ENCODE measurements around the gene IRS1.

IRS1 gene

DNA sequence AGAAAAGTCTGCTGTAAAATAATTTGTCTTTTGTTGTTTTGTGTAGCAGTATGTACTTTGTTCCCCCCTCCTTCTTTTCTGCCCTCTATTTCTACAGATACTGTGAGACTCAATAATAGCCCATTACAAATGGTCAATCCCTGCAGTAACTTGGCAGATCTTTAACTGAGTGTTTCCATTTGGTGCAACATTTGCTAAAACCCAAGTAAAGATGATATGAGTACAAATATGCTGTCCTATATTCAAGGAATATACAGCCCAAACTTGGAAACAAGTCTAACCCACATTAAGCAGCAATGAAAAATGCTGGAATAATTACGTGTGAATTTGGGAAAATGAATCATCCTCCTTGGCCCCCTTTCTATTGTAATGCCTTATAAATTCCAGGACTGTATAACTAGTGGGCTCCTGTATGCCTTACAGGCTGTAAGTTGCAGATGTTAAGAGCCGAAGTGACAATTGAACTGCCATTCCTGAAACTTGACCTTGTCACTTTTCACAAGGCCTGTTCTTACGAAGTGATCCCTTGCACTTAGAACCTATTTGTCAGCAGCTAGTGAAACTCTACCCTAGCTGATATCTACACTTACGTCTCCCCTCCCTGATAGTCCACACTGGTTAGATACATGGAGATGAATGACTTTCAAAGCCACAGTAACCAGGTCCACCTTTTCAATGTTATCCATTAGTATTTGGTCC, 104.9 kb downstream of the IRS1 start:
- H3K27me3 ChIP-seq (ENCODE audit: low read depth, low read length): no peaks in the 10 kb centered on the region
- no peaks in the 10 kb centered on the region for H3K36me3 ChIP-seq (ENCODE audit: control insufficient read depth in 1 of 2, insufficient read depth in 2 of 2, low read length in 2 of 2)
- no peak overlapping the region for H3K4me3 ChIP-seq (ENCODE audit: low read depth in 1 of 2, low read length in 2 of 2)
- no peaks in the 10 kb centered on the region for H3K9me3 ChIP-seq (ENCODE audit: control insufficient read depth in 1 of 2, low read length in 2 of 2)
- no peak overlapping the region for H3K27ac ChIP-seq (ENCODE audit: low read length)
- H3K4me1 ChIP-seq (ENCODE audit: control insufficient read depth in 1 of 2, insufficient read depth in 2 of 2, low read length in 2 of 2): peaks cover 0 to 17% of the 10 kb centered on the region in 2 donors

DNA sequence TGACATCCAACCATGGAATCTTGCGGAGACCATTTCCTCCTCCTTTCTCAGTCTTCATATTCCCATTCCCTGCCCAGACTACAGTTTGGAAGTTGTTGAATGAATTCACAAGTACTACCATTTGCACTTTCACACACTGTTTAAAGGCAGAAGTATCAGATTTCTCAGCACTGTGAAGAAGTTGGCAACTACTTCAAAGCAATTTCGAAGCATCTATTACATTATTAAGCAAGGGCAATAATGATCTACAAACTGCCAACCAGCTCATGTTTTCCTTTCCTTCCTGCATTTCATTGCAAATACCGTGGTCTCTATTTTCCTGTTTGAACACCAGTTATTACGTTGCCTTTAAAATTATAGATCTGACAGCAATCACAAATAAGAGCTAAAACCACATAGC, 105.5 kb downstream of the IRS1 start:
- no peaks in the 10 kb centered on the region for H3K36me3 ChIP-seq (ENCODE audit: control insufficient read depth in 1 of 2, insufficient read depth in 2 of 2, low read length in 2 of 2)
- no peak overlapping the region for H3K4me3 ChIP-seq (ENCODE audit: low read depth in 1 of 2, low read length in 2 of 2)
- no peaks in the 10 kb centered on the region for H3K9me3 ChIP-seq (ENCODE audit: control insufficient read depth in 1 of 2, low read length in 2 of 2)
- H3K27me3 ChIP-seq (ENCODE audit: low read depth, low read length): no peaks in the 10 kb centered on the region
- no peak overlapping the region for H3K27ac ChIP-seq (ENCODE audit: low read length)
- peaks cover 0 to 17% of the 10 kb centered on the region in 2 donors for H3K4me1 ChIP-seq (ENCODE audit: control insufficient read depth in 1 of 2, insufficient read depth in 2 of 2, low read length in 2 of 2)

- no peaks in the 10 kb centered on the region for H3K27me3 ChIP-seq (ENCODE audit: low read depth, low read length)
- no peak overlapping the region for H3K27ac ChIP-seq (ENCODE audit: low read length)
- no peaks in the 10 kb centered on the region for H3K9me3 ChIP-seq (ENCODE audit: control insufficient read depth in 1 of 2, low read length in 2 of 2)
- no peaks in the 10 kb centered on the region for H3K36me3 ChIP-seq (ENCODE audit: control insufficient read depth in 1 of 2, insufficient read depth in 2 of 2, low read length in 2 of 2)
- H3K4me1 ChIP-seq (ENCODE audit: control insufficient read depth in 1 of 2, insufficient read depth in 2 of 2, low read length in 2 of 2): peaks cover 0 to 17% of the 10 kb centered on the region in 2 donors
- no peak overlapping the region for H3K4me3 ChIP-seq (ENCODE audit: low read depth in 1 of 2, low read length in 2 of 2)
Observed at GRCh38 chr2:226693521-226693920, 106.1 kb downstream of the IRS1 start.

DNA sequence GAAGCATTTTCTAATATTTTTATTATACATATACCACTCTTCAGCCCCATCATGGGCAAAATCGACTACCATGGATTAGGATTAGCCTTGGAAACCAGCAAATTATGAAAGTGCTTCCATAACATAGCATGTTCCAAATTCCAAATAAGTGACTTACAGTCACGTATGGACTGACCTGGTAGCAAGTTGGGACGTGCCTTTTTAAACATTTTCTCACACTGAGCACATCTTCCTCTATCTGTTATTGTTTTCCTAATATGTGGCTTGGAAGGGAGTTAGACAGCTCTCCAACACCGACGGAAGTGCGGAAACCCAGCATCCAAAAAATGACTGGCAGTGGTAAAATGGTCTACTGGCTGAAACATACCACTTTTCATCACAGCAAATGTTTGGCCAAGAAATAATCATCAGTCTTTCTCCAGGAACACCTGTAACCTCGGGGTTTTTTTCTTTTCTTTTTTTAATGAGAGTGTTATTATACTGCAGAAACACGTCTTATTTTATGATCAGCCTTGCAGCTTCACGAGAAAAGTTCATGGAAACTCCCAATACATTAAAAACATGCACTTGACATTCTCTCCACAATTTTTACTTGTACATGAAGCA, 107.0 kb downstream of the IRS1 start:
- Histone ChIP-seq H3K4me3 (ENCODE audit: low read depth in 1 of 2, low read length in 2 of 2) (no peak overlapping the region), H3K27ac (ENCODE audit: low read length) (no peak overlapping the region), H3K27me3 (ENCODE audit: low read depth, low read length) (no peaks in the 10 kb centered on the region), H3K9me3 (ENCODE audit: control insufficient read depth in 1 of 2, low read length in 2 of 2) (no peaks in the 10 kb centered on the region), H3K36me3 (ENCODE audit: control insufficient read depth in 1 of 2, insufficient read depth in 2 of 2, low read length in 2 of 2) (no peaks in the 10 kb centered on the region), H3K4me1 (ENCODE audit: control insufficient read depth in 1 of 2, insufficient read depth in 2 of 2, low read length in 2 of 2) (peaks cover 0 to 17% of the 10 kb centered on the region in 2 donors)

DNA sequence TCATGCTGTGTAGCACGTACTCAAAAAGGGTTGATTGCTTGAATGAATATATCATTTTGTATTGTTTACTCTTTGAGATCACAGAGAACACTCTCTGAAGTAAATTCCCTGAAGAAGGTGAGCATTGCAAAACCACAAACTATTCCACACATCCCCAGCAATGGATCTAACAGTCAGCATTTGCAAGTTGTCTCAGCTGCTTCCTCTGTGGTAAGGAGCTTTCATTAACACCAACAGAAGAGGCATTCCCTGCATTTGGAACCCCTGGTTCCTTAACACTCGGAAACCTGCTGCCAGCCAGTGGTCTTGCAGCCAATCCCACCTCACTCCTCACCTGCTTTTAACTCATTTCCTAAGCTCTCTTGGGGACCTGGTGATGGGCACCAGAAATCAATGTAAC, 108.4 kb downstream of the IRS1 start:
- no peak overlapping the region for H3K4me3 ChIP-seq (ENCODE audit: low read depth in 1 of 2, low read length in 2 of 2)
- no peaks in the 10 kb centered on the region for H3K9me3 ChIP-seq (ENCODE audit: control insufficient read depth in 1 of 2, low read length in 2 of 2)
- H3K27ac ChIP-seq (ENCODE audit: low read length): no peak overlapping the region
- H3K27me3 ChIP-seq (ENCODE audit: low read depth, low read length): no peaks in the 10 kb centered on the region
- peaks cover 0 to 17% of the 10 kb centered on the region in 2 donors for H3K4me1 ChIP-seq (ENCODE audit: control insufficient read depth in 1 of 2, insufficient read depth in 2 of 2, low read length in 2 of 2)
- no peaks in the 10 kb centered on the region for H3K36me3 ChIP-seq (ENCODE audit: control insufficient read depth in 1 of 2, insufficient read depth in 2 of 2, low read length in 2 of 2)

GRCh38 chr2:226690461-226691024, 109.1 kb downstream of the IRS1 start:
- Histone ChIP-seq H3K9me3 (ENCODE audit: control insufficient read depth in 1 of 2, low read length in 2 of 2) (no peaks in the 10 kb centered on the region), H3K27me3 (ENCODE audit: low read depth, low read length) (no peaks in the 10 kb centered on the region), H3K4me1 (ENCODE audit: control insufficient read depth in 1 of 2, insufficient read depth in 2 of 2, low read length in 2 of 2) (peaks cover 0 to 17% of the 10 kb centered on the region in 2 donors), H3K27ac (ENCODE audit: low read length) (peak overlapping the region; percentile 8), H3K4me3 (ENCODE audit: low read depth in 1 of 2, low read length in 2 of 2) (peak overlapping the region in 1 of 2 donors; percentile 4), H3K36me3 (ENCODE audit: control insufficient read depth in 1 of 2, insufficient read depth in 2 of 2, low read length in 2 of 2) (no peaks in the 10 kb centered on the region)

GRCh38 chr2:226687641-226688253, 111.9 kb downstream of the IRS1 start:
- no peak overlapping the region for H3K27ac ChIP-seq (ENCODE audit: low read length)
- no peak overlapping the region for H3K4me3 ChIP-seq (ENCODE audit: low read depth in 1 of 2, low read length in 2 of 2)
- H3K27me3 ChIP-seq (ENCODE audit: low read depth, low read length): no peaks in the 10 kb centered on the region
- no peaks in the 10 kb centered on the region for H3K36me3 ChIP-seq (ENCODE audit: control insufficient read depth in 1 of 2, insufficient read depth in 2 of 2, low read length in 2 of 2)
- H3K9me3 ChIP-seq (ENCODE audit: control insufficient read depth in 1 of 2, low read length in 2 of 2): no peaks in the 10 kb centered on the region
- peaks cover 0 to 17% of the 10 kb centered on the region in 2 donors for H3K4me1 ChIP-seq (ENCODE audit: control insufficient read depth in 1 of 2, insufficient read depth in 2 of 2, low read length in 2 of 2)

DNA sequence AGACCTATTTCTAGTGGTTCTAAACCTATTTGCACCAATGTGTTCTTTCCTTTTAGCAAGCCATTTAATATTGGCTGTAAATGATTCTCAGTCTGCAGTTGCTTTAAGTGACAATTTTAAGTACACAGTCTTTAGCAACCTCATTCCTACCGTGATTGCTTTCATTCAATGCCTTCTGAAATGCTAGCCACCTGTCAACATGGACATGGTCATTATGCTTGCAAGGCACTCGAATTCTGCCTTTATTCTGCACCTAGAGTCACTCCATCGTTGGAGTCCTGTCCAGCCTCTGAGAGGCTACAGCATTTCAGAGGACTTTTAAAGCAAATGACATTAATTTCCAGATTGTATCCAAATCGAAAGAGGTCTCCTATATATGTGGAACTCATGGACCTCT, 115.1 kb downstream of the IRS1 start:
- Histone ChIP-seq H3K4me1 (ENCODE audit: control insufficient read depth in 1 of 2, insufficient read depth in 2 of 2, low read length in 2 of 2) (no peaks in the 10 kb centered on the region), H3K36me3 (ENCODE audit: control insufficient read depth in 1 of 2, insufficient read depth in 2 of 2, low read length in 2 of 2) (no peaks in the 10 kb centered on the region), H3K9me3 (ENCODE audit: control insufficient read depth in 1 of 2, low read length in 2 of 2) (no peaks in the 10 kb centered on the region)

GRCh38 chr2:226683944-226684562, 115.6 kb downstream of the IRS1 start:
- H3K4me3 ChIP-seq (ENCODE audit: low read depth in 1 of 2, low read length in 2 of 2): no peak overlapping the region
- no peaks in the 10 kb centered on the region for H3K4me1 ChIP-seq (ENCODE audit: control insufficient read depth in 1 of 2, insufficient read depth in 2 of 2, low read length in 2 of 2)

More for the DNA sequence above, 115.1 kb downstream of the IRS1 start:
- Histone ChIP-seq H3K4me3 (ENCODE audit: low read depth in 1 of 2, low read length in 2 of 2) (no peak overlapping the region), H3K27ac (ENCODE audit: low read length) (no peak overlapping the region), H3K27me3 (ENCODE audit: low read depth, low read length) (no peaks in the 10 kb centered on the region)

DNA sequence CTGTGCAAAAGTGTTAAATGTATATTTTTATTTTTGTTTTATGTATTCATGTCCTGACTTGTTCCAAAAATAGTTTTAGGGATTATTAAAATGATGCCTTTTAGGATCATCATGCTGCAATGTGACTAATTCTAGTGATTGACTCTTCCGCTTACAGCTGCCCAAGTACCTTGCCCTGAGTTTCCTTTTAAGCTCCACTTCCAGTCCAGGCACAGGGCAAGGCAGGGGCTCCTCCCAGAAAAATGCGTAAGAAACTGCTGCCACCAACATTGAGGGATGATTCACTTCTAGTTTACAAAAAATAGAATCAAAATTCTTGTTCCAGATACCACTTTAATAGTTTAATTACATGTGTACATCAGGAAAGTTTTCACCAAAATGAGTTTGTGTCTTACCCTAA, 116.4 kb downstream of the IRS1 start:
- Histone ChIP-seq H3K4me3 (ENCODE audit: low read depth in 1 of 2, low read length in 2 of 2) (no peak overlapping the region), H3K36me3 (ENCODE audit: control insufficient read depth in 1 of 2, insufficient read depth in 2 of 2, low read length in 2 of 2) (no peaks in the 10 kb centered on the region), H3K4me1 (ENCODE audit: control insufficient read depth in 1 of 2, insufficient read depth in 2 of 2, low read length in 2 of 2) (no peaks in the 10 kb centered on the region), H3K27me3 (ENCODE audit: low read depth, low read length) (no peaks in the 10 kb centered on the region), H3K9me3 (ENCODE audit: control insufficient read depth in 1 of 2, low read length in 2 of 2) (no peaks in the 10 kb centered on the region), H3K27ac (ENCODE audit: low read length) (no peak overlapping the region)

More at GRCh38 chr2:226683944-226684562, 115.6 kb downstream of the IRS1 start:
- Histone ChIP-seq H3K36me3 (ENCODE audit: control insufficient read depth in 1 of 2, insufficient read depth in 2 of 2, low read length in 2 of 2) (no peaks in the 10 kb centered on the region), H3K27me3 (ENCODE audit: low read depth, low read length) (no peaks in the 10 kb centered on the region), H3K9me3 (ENCODE audit: control insufficient read depth in 1 of 2, low read length in 2 of 2) (no peaks in the 10 kb centered on the region), H3K27ac (ENCODE audit: low read length) (no peak overlapping the region)

Data from muscle layer of duodenum (tissue), 2 donors.